VCaP (cell line): ENCODE results near the gene RERE.
A peak's percentile ranks its signal among the peaks of the same experiment; 100 is the strongest.

Experiments used
- H3K27ac ChIP-seq: fragments of 450-650 bp; 2 replicates; pipeline ENCODE4 v1.5.1; 2017
- TF ChIP-seq, protein P1 (sequence below): fragments of 450-650 bp; conservative IDR thresholded peaks from 2 replicates; pipeline ENCODE4 v1.5.1; 2017; ENCODE audit warnings: mild to moderate bottlenecking, moderate library complexity

Gene RERE

DNA sequence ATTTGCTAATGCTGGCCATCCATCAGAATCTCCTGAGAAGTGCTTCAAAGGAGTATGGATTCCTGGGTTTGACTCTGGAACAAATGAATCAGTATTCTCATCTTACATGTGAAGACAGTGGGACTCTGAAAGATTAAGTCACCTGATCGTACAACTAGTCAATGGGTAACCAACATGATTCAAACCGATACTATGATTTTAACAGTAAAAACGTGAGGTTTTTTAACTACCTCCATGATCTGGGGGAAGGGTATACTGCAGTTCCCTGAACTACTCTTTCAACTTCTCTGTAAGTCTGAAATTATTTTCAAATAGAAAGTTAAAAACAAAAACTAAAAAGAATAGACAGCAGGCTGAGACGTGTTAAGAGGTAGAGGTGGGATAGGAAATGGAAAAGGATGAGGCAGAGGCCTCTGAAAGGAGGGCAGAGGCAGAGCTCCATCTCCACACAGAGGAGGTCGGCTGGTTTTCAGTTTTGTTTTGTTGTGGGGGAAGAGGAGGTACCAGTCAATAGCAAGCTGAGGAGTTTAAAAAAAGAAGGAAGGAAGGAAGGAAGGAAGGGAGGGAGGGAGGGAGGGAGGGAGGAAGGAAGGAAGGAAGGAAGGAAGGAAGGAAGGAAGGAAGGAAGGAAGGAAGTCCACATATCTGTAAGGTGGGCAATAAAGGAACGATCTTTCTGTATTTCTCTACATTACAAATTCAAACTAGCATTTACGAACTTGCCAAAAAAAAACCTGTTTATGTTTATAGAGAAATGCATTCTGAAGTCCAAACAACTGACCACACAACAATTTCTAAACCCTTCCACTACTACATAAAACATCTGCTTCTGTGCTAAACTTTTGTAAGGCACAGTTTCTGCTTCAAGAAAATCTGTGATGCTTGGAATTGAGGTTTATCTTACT lies 213.1 kb downstream of the RERE start:
- H3K27ac ChIP-seq = peak overlapping the region; percentile 52
- TF ChIP-seq, protein P1, sequence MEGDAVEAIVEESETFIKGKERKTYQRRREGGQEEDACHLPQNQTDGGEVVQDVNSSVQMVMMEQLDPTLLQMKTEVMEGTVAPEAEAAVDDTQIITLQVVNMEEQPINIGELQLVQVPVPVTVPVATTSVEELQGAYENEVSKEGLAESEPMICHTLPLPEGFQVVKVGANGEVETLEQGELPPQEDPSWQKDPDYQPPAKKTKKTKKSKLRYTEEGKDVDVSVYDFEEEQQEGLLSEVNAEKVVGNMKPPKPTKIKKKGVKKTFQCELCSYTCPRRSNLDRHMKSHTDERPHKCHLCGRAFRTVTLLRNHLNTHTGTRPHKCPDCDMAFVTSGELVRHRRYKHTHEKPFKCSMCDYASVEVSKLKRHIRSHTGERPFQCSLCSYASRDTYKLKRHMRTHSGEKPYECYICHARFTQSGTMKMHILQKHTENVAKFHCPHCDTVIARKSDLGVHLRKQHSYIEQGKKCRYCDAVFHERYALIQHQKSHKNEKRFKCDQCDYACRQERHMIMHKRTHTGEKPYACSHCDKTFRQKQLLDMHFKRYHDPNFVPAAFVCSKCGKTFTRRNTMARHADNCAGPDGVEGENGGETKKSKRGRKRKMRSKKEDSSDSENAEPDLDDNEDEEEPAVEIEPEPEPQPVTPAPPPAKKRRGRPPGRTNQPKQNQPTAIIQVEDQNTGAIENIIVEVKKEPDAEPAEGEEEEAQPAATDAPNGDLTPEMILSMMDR = no peak

DNA sequence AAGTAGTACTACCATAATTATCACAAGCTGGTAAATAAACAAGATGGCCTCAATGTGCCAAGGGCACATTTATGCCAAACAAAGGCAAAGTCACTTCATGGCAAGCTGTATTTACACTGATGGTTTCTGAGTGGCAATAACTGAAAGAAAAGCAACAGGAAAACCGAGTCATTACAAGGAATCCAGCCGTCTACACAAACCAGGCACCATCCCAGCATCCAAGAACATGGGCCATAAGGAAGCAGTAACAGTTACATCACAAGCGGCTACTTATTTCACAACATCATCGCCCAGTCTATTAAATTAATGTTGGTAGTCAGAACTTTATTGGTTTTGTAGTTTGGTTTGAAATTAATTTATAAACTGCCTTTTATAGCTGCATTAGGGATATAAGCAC lies 214.2 kb downstream of the RERE start:
- TF ChIP-seq, protein P1 = no peak

DNA sequence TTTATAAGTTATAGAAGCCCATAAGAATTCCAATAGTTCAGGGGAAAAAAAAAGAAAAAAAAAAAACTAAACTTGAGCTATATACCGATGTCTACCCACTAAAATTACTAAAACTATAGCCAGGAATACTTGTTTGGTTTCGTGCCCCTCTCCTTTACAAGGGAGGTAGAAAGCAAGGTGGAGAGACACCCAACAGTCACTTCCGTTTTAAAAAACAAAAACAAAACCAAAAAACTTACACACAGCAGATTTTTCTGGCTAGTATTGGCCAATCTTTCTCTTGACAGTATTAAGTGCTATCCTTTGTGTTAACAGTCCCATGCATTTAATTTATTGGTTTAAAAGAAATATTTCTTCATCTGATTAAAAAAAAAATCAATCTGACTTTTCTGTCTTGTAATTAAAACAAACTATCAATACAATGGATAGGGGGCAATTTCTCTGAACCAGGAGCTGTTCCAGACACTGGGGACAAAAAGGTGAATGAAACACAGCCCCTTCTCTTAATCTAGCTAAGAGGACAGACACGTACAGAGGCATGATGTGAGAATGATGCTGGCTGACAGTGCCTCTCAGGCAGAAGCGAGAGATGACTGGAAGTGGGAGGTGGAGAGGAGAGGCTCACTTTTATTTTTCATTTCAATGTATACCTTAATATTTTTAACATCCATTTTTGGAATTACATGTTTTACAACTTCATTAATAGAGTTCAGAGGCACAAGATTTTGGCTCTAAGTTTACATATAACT lies 214.8 kb downstream of the RERE start:
- TF ChIP-seq, protein P1 = no peak
- H3K27ac ChIP-seq = peak overlapping the region; percentile 52

More for the DNA sequence above, 214.2 kb downstream of the RERE start:
- H3K27ac ChIP-seq = peak overlapping the region; percentile 52

DNA sequence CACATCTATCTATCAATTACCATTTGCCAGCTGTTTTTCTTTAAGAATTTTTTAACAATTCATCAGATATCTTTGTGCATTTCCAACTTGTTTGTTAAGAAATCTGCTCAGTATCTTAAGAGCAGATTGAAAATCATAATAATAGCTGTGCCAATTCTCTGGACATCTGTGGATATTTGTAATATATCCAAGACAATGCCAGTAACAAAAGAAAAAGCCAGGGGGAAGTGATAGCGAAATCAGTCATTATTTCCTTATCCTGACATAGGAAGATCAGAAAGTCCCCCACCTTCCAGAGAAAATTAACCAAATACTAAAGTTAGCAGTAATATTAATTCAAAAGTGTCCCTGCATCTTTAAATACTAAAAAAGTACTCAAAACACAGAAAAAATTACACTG lies 217.1 kb downstream of the RERE start:
- H3K27ac ChIP-seq = peak overlapping the region; percentile 80
- TF ChIP-seq, protein P1 = no peak

DNA sequence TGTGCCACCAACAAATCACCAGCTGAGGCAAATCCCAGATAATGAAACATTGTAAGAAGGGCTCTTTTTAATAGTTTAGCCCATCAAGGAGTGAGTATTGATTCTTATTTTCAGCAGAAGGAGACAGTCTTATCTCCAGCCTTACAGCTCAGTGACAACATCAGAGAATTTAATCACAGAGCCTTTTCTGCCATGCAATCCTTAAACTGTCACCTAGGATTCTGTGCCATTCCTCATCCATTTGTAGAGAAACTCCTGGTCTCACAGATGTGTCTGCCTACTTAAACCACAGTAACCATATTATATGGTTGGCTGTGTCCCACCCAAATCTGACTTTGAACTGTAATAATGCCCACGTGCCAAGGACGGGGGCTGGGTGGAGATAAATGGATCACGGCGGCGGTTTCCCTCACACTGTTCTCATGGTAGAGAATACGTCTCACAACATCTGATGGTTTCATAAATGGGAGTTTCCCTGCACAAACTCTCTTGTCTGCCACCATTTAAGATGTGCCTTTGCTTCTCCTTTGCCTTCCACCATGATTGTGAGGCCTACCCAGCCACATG lies 217.7 kb downstream of the RERE start:
- TF ChIP-seq, protein P1 = no peak
- peak overlapping the region; percentile 80 for H3K27ac ChIP-seq

DNA sequence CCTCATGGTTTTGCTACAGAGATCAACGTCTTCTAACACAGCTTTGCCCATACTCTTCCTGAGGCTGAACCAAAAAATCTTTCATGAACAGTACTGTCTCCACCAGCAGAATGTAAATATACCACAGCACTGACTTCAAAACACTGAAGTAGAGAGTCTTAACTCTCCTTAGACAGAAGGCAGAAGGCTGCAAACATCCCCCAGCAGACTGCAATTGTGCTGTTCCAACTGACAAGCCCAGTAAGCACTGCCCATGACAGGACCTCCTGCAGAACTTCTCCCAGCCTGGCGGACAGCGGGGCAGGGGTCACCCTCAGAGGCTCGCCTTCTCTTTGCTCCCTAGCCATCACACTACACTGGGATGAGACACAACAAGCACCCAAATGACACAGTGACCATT lies 218.7 kb downstream of the RERE start:
- H3K27ac ChIP-seq = peak overlapping the region; percentile 80
- TF ChIP-seq, protein P1 = no peak
